Measurements from ENCODE around the gene TOPBP1.
"Not testable (repeated sequence)": the region's sequence is repeated elsewhere in the genome, so short reads cannot be mapped to it uniquely, and the experiment has no call there.

TOPBP1 gene

GRCh38 chr3:133673746-133674145 lies 12.0 kb upstream of the TOPBP1 start:
- DNase-seq: no peak

DNA sequence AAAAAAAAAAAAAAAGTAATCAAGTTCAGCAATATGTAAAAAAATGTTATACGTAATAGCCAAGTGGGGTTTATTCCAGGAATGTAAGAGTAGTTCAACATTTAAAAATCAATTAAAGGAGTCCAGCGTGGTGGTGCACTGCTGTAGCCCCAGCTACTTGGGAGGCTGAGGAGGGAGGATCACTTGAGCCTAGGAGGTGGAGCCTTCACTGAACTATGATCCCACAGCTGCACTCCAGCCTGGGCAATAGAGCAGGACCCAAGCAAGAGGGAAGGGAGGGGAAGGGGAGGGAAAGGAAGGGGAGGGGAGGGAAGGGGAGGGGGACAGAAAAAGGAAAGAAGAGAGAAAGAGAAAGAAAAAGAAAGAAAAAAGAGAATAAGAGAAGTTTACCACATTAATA lies 10.7 kb upstream of the TOPBP1 start:
- DNase-seq: no peak

- no peak for DNase-seq
Measured at GRCh38 chr3:133670525-133670995, 8.8 kb upstream of the TOPBP1 start.

DNA sequence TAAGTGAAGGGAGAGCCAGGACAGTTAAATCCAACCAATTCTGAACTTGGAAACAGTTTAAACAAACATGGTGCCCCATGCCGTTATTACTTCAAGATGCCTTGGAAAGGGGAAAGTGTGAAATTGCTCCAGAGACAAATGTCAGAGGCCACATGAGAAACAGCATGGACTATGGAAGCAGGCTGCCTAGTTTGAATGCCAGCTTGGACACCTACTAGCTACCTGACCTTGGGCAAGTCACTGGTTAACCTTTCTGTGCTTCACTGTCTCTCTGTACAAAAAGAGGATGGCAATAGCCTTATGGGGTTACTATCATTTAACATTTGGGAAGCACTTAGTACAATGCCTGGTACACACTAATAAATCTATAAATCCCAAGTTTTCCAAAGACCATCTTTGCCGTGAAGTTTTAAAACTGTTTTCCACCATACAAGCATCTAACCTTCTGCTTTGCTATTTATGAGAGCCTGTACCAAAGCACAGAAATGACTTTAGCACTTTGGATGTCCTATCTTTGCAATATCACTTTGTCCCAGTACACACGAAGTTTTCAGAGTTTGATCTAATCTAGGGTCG lies 8.3 kb upstream of the TOPBP1 start:
- DNase-seq: no peak

GRCh38 chr3:133667118-133667517 lies 5.4 kb upstream of the TOPBP1 start:
- DNase-seq: no peak

GRCh38 chr3:133665188-133665587 lies 3.4 kb upstream of the TOPBP1 start:
- not testable (repeated sequence) for DNase-seq

DNA sequence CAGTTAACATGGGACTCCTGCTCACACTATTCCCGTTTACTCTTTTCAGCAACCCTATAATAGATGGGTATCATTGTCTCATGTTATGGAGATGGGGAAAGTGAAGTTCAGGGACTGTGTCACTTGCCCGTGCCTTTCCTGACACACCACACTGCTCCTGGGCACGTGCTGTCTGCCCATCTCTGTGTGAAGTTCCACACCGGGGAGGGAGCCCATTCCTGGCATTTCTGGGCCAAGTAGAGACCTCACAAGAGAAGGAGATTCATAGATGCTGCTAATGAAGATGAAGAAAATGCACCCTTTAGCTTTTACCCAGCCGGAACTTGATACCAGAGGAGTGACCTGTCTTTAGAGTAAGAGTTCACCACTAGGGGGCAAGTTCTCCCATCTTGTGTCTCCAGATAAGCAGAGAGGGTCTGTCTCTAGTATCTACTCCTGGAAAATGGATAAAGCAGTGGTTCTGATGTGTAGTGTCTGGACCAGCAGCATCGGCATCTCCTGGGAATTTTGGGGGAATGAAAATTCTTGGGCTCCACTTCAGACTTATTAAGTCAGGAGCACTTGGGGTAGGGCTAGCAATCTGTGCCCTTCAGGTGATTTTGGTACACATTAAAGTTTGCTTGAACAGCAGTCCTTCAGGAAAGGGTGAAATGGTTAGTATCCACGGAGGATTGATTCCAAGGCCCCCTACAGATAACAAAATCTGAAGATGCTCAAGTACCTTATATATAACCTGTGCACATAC lies 2.0 kb upstream of the TOPBP1 start:
- DNase-seq: peak; percentile 60 to 61

- DNase-seq: peak in 1 of 2 donors; percentile 5
Measured at GRCh38 chr3:133662278-133662651, 524 bp upstream of the TOPBP1 start.

DNA sequence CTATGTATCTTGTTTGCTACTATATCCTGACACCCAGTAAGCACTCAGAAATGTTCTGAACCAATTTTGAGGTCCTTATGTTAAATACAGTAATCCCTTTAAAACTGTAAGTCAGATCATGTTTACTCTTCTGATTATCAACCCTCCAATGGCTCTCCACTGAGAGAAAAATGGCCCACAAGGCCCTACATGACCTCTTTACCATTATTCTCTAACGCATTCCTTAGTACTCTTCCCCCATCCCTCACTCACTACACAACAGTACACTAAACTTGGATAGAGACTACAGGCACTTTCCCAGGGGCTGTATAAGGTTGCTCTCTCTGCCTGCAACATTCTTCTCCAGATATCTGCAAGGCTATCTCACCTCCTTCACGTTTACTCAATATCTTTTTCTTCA lies 1.9 kb downstream of the TOPBP1 start:
- DNase-seq: no peak

GRCh38 chr3:133655731-133656515 lies 5.8 kb downstream of the TOPBP1 start:
- no peak for DNase-seq

DNA sequence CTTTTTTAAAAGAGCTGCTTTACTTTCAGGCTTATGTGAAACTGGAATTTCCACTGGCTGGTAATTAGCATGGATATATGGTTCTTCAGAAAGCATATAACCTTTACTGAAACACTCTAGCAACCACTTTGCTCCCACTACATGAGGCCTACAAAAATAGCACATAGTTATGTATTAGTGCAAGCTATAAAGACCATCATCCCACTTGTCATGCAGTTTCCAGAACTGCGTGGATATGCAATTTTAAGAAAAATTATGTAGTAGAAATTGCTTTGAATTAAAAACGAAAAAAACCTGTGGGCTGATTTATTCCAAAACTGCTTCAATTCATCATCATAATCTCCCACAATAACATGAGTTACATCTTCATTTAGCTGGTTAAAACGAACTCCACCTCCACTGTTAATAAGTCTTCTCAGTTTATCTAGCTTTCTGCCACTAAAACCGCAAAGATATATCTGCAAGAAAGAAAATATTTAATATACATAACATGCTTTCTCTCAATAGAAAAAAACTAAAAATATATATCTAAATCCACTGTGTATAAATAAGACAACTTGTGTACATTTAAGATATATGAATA lies 12.2 kb downstream of the TOPBP1 start:
- DNase-seq: no peak

- no peak for DNase-seq
Measured at GRCh38 chr3:133644768-133645167, 17.0 kb downstream of the TOPBP1 start.

GRCh38 chr3:133643611-133644010 lies 18.1 kb downstream of the TOPBP1 start:
- DNase-seq: no peak

- no peak for DNase-seq
Measured at GRCh38 chr3:133641254-133641653, 20.5 kb downstream of the TOPBP1 start.

DNA sequence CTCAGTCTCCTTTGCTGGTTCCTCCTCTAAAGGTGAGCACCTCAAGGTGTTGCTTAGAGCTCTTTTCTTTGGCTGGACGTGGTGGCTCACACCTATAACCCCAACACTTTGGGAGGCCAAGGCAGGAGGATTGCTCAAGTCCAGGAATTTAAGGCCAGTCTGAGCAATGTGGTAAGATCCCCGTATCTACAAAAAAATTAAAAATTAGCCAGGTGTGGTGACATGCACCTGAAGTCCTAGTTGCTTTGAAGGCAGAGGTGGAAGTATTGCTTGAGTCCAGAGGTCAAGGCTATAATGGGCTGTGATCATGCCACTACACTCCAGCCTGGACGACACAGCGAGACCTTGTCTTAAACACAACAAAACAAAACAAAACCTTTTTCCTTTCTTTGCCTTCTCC lies 28.3 kb downstream of the TOPBP1 start:
- DNase-seq: no peak

GRCh38 chr3:133629146-133629545 lies 32.6 kb downstream of the TOPBP1 start:
- no peak for DNase-seq

GRCh38 chr3:133627789-133628188 lies 34.0 kb downstream of the TOPBP1 start:
- DNase-seq: no peak

GRCh38 chr3:133620066-133620784 lies 41.5 kb downstream of the TOPBP1 start:
- DNase-seq: no peak

DNA sequence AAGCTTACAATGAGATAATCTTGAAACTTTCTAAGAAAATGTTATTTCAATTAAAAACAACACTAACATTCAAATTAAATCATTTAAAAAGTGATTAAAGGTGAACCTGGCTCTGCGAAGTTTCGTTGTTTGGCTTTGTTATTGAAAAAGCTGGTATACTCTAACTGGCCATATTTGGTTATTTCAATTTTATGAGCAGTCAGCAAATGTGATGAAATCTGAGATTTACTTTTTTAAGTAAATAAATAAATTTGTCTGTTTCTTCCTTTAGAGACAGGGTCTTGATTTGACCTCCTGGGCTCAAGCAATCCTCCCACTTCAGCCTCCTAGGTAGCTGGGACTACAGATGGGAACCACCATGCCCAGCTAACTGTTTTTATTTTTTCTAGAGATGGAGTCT lies 50.2 kb downstream of the TOPBP1 start:
- DNase-seq: no peak

DNA sequence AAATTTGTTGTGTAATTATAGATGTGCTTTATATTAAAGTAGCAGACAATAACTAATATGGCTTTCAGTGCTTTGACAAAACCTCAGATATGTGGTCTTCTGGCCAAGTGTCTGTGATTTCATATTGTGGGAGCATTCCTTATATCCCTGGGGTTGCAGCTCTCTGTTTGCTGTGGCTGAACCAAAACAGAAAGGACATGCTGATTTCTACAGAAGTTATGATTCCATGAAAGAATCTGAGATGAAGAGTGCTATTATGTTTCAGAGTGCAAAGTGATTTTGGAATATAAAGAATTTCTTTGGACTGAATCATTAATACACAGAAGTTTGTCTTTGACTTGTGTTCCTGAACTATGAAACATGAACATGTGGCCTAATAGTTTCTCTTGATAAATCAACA lies 51.7 kb downstream of the TOPBP1 start:
- no peak for DNase-seq

DNA sequence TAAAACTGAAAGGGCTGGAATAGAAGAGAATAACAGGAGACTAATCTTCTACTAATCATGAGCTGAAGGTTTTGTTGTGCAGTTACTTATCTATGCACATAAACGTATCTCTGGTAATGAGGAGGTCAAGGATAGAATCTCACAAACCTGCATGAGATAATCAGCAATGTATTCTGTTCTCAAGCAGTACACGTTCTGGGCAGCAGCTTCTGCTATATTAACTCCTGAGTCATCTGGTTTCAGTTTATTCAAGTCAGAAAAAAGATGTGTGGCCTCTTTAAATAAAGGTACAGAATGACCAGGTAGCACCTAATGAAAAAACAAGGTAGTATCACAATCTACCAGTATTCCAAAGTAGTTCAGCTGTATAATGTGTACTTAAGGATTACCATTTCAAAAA lies 53.4 kb downstream of the TOPBP1 start:
- DNase-seq: no peak

- DNase-seq: peak; percentile 56 to 61
Measured at GRCh38 chr3:133607816-133608215, 53.9 kb downstream of the TOPBP1 start.

- no peak for DNase-seq
Measured at GRCh38 chr3:133606902-133607301, 54.8 kb downstream of the TOPBP1 start.

All from inflammatory macrophage (primary cell).